GM19239 (cell line): ENCODE measurements around the gene BCCIP.

Source experiments
- DNase-seq: peaks from one replicate; pipeline ENCODE4 v3.0.0; 2011; ENCODE audit warnings: low spot score; ENCODE audit not compliant: insufficient read length
- FAIRE-seq: peaks from 2 replicates; lab custom pipeline; 2011; peaks lifted over from hg19 to GRCh38; lab: Jason Lieb, UNC

Gene BCCIP

DNA sequence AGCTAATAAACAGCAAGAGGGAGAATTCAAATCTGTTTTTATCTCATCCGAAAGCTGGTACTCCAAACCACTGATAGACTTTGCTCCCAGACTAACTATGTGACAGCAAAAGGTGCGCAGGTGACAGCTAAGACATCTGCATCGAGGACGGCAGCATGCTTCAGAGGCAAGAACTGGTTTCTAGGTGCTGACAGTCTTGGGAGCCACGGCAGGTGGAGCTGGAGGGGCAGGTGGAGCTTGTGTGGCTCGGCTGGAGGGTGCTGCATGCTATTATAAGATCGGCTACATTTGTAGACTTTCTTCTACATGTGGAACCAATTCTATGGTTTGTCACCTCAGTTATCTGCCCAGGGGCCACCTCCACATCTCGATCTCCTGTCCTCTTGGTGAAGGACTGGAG lies 25.9 kb upstream of the BCCIP start:
- FAIRE-seq: no peak
- no peak for DNase-seq

- FAIRE-seq (no peak), DNase-seq (no peak)
Observed at GRCh38 chr10:125797994-125798662, 25.2 kb upstream of the BCCIP start.

DNA sequence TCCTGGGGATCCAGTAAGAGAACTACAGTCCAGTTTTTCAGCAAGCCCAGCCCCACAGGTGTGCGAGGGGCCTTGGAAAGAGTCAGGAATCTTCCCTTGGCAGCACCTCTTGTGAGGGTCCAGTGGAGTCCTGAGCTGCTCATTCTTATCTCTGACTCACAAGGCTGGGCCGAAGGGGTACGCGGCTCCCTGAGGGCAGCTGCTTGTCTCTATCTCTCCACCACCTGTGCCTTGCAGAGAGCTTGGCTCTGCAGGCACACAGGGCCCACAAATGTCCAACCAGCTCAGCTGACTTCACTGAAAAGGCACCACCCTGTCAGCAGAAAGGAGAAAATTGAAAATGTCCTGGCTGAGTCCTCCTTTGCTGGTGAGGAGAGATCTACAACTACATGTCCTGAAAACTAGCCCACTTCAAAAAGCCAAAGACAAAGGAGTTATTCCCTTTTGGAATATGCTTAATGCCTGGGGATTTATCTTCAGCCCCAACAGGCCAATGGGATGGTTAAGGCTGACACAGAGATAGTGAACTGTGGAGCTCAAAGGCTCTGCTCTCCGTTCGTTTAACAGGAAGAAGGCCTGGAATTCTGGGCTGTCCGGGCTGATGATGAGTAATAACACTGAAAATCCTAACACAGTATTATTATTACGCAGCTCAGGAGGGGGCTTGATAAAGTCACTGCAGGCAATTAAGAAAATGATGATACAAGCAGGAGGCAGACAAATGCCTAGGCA lies 23.7 kb upstream of the BCCIP start:
- DNase-seq (no peak), FAIRE-seq (no peak)

GRCh38 chr10:125801574-125801973 lies 21.8 kb upstream of the BCCIP start:
- no peak for FAIRE-seq
- DNase-seq: no peak

DNA sequence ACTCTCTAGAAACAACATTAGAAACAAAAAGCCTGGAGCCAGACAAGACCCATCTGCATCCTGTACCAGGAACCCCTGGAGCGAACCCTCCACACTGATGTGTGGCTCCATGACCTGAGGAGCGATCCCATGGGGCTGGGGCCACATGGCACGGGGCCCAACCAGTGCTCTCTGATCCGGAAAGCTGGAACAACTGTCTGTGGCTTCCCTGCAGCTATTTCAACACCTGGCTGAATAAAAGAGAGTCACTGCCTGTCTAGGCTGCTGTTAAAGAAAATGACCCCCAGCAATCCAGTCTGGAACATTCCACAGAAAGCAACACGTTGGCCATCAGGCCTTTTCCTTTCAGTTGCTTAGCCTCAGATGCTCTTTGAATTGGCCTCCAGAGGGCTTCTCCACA lies 21.2 kb upstream of the BCCIP start:
- no peak for FAIRE-seq
- DNase-seq: no peak

DNA sequence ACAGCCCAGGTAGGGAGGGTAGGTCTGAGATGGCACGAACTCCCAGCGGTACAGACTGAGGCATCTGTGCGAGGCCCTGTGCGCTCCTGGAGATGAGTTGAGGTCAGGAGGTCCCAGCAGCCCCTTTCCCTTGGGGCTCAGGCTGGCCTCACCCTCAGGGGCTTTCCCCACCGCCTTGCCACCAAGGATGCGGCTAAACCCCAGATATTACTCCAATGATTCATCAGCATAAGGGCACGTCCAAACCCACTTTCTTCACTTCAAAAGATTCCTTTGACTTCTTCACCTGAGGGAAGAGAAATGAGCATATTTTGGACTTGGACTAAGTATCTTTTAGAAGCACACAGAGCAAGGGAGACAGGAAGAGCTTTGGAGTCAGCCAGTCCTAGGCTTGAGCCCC lies 20.6 kb upstream of the BCCIP start:
- DNase-seq (no peak), FAIRE-seq (no peak)

- no peak for FAIRE-seq
Observed at GRCh38 chr10:125808047-125808446, 15.3 kb upstream of the BCCIP start.

GRCh38 chr10:125811251-125811650 lies 12.1 kb upstream of the BCCIP start:
- FAIRE-seq: no peak
- DNase-seq: no peak

More at GRCh38 chr10:125808047-125808446, 15.3 kb upstream of the BCCIP start:
- DNase-seq: no peak

DNA sequence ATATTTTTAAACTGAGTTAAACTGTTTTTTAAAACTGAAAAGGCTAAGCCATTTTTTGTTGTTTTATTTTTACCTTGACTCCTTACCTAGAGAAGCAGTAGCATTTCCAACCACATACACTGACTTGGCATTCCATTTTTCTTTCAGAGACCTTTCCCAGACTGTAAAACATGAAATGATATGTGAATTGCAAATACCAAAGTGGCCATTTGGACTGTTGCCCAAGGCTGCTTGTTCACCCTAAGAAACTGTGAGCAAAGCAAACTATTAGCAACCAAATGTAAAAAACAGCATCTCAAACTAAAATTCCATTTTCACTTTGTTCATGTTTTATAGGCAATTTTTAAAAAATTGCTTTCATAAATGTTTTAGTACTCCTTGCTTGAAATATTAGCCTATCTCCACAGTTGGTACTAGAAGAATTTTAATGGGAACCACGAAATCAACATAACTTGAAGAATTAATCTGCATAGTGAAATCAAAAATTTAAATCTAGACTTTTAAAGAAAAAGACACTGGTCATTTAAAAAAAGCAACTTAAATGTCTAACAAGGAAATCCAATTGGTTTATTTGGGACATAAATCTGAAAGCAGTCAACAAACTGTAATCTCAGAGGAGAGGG lies 11.1 kb upstream of the BCCIP start:
- DNase-seq: no peak
- FAIRE-seq: no peak

GRCh38 chr10:125815764-125816163 lies 7.6 kb upstream of the BCCIP start:
- FAIRE-seq (no peak), DNase-seq (no peak)

DNA sequence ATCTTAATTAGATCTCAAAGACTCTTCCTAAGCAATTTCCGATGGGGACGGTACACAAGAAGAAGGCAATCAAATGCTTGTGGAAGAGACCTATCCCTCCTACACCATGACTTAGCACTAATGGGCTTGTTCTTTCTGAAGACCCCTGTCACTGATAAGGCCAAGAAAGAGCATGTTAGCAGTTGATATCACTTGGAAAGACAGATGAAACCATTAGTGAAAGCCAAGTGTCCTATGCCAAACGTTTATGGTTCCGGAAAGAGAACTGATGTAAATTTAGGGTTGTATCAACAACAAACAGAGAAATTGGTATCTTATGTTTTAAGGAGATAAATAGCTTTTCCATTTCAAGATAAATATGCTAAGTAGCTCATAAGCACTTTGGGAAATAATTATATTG lies 6.8 kb upstream of the BCCIP start:
- FAIRE-seq: no peak
- no peak for DNase-seq

GRCh38 chr10:125817337-125817946 lies 5.9 kb upstream of the BCCIP start:
- FAIRE-seq: no peak
- no peak for DNase-seq

GRCh38 chr10:125820701-125821100 lies 2.6 kb upstream of the BCCIP start:
- peak; percentile 40 for FAIRE-seq
- peak; percentile 49 for DNase-seq

- FAIRE-seq (no peak), DNase-seq (no peak)
Observed at GRCh38 chr10:125823663-125824251, 411 bp downstream of the BCCIP start.

DNA sequence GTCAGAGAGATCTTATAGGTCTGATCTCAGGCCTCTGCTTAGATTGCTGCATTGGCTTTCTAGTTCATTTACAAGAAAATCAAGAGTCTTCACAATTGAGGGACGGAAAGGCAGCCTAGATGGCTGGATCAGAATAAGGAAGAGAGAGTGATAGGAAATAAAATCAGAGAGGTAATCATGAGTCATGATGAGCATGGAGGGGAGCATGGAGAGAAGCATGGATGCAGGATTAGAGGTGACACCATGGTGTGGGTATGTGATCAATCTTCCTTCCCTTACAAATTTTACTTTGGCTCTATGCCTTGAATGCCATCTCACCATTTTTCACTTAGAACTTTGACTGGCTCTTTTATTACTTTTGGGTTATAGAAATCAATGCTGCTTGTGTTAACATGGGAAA lies 1.4 kb downstream of the BCCIP start:
- DNase-seq (no peak), FAIRE-seq (no peak)

DNA sequence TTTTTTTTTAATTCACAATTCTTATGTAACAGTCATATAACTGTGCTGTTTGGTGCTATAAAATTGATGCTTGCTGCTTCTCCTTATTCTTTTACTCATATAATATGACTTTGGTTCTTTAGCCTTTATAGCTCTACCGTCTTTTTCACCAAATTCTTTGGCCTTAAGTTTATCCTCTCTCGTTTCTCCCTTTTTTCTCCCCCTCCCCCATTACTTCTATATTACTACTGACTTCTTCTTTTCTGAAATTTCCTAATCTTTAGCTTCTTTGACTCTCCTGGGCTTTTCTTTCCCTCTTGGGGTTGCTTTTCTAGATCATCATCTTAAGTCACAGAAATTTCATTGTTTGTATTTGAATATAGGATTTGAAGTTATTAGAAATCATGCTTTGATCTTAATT lies 3.8 kb downstream of the BCCIP start:
- FAIRE-seq (no peak), DNase-seq (no peak)

DNA sequence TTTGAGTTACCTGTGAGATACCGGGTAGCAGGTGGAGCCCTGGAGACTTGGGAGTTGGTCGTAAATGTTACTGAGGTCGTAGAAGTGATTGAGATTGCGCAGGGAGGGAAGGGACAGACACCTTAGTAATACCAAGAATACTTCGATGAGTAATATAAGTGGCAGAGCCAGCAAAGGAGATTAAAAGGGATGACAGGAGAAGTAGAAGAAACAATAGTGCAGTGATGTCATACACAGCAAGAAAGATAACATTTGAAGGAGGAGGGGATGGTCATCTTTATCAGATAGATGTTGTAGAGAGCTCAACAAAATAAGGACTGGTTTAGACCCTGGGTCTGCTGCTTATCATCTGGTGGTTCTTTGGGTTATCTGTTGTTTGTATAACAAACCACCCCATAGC lies 5.0 kb downstream of the BCCIP start:
- FAIRE-seq (no peak), DNase-seq (no peak)

GRCh38 chr10:125836746-125837145 lies 13.4 kb downstream of the BCCIP start:
- no peak for DNase-seq
- FAIRE-seq: no peak

GRCh38 chr10:125838802-125839575 lies 15.6 kb downstream of the BCCIP start:
- FAIRE-seq (no peak), DNase-seq (no peak)

DNA sequence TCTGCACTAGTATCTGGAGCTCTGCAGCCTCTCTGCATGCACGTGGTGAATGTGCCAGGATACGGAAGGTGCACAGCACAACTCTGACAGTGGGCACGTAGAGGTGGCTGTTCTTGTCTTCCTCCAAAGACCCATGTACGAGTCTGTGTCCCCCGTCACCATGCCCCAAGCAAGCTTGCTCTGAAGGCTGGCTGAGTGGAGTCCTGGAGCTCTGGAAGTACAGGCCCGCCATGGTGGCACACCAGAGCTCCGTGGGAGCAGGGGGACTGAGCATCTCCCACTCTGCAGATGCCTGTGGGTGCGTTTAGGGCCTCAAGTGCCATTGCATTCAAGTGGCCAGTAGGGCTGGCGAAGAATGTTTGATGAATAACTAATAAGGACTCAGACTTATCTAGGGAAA lies 17.1 kb downstream of the BCCIP start:
- DNase-seq (no peak), FAIRE-seq (no peak)
